ENCODE data around the gene GNAL. TPM values are rescaled to one million over a fixed set of nuclear protein-coding genes. Genes with fewer than 3 reads are reported as not detected.
"Not testable (repeated sequence)": the region's sequence is repeated elsewhere in the genome, so short reads cannot be mapped to it uniquely, and the experiment has no call there.

The GNAL gene
- total RNA-seq, 2 donors from 2014 or later = 0.30 to 0.32 TPM

DNA sequence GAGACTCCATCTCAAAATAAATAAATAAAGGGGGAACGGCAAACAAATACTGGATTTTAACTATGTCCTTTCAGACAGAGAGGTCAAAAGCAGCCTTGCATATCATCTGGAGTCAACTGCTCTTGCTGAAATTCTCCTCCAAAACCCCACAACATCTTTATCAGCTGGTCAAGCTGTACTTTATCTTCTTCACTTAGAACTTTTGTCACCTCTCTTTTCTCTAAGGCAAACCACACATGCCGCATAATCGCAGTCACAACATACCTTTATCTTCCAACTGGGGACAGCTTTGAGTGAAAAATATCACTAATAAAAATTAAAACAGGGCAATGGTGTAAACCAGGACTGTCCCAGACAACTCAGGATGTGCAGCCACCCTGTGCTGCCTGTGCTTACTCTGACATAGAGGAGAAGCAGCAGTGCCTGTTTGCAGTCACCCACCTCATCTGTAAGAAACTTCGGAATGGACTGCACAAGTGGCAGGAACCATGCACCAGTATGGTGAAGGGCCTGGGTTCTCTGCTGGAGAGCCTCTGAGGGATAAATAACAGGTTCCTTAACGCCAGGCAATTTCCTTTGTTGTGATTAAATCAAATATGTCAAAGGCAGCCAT lies 212.9 kb downstream of the GNAL start:
- Mint-ChIP-seq H3K4me1 (peaks cover 4% of the 10 kb centered on the region), H3K27me3 (no peaks in the 10 kb centered on the region), H3K4me3 (no peak overlapping the region), H3K9me3 (no peaks in the 10 kb centered on the region), H3K36me3 (ENCODE audit: low read depth) (peaks cover 74% of the 10 kb centered on the region), H3K27ac (peak overlapping the region; percentile 24)
- ATAC-seq (replicated peaks) = no peak

GRCh38 chr18:11902522-11903292 lies 213.6 kb downstream of the GNAL start:
- no peak for ATAC-seq (replicated peaks)
- Mint-ChIP-seq H3K4me1 (peaks cover 4% of the 10 kb centered on the region), H3K9me3 (no peaks in the 10 kb centered on the region)

GRCh38 chr18:11905613-11906012 lies 216.5 kb downstream of the GNAL start:
- ATAC-seq (replicated peaks) = no peak
- Mint-ChIP-seq H3K27ac (no peak overlapping the region), H3K36me3 (ENCODE audit: low read depth) (peaks cover 40% of the 10 kb centered on the region), H3K4me3 (no peak overlapping the region), H3K9me3 (no peaks in the 10 kb centered on the region), H3K27me3 (no peaks in the 10 kb centered on the region), H3K4me1 (peaks cover 8% of the 10 kb centered on the region)

More at GRCh38 chr18:11902522-11903292, 213.6 kb downstream of the GNAL start:
- peak overlapping the region; percentile 24 for H3K27ac Mint-ChIP-seq
- H3K4me3 Mint-ChIP-seq = no peak overlapping the region
- no peaks in the 10 kb centered on the region for H3K27me3 Mint-ChIP-seq
- peaks cover 66% of the 10 kb centered on the region for H3K36me3 Mint-ChIP-seq (ENCODE audit: low read depth)

DNA sequence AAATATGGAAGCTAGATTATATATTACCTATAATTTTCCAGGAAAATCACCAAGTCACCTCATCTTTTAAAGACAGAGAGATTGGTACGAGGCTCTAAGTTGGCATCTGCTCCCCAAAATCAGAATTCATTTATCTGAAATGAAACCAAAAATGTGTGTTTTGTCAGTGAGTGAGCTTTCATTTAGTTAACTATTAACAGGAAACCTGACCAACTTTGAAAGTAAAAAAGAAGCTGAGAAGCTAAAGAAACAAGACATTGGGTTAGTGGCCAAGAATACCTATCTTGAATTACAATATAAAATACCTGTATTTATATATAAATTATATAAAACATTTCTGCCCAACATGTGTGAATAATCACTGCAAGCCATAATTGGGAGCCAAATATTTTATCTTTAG lies 217.1 kb downstream of the GNAL start:
- Mint-ChIP-seq H3K4me3 (no peak overlapping the region), H3K27ac (no peak overlapping the region)

DNA sequence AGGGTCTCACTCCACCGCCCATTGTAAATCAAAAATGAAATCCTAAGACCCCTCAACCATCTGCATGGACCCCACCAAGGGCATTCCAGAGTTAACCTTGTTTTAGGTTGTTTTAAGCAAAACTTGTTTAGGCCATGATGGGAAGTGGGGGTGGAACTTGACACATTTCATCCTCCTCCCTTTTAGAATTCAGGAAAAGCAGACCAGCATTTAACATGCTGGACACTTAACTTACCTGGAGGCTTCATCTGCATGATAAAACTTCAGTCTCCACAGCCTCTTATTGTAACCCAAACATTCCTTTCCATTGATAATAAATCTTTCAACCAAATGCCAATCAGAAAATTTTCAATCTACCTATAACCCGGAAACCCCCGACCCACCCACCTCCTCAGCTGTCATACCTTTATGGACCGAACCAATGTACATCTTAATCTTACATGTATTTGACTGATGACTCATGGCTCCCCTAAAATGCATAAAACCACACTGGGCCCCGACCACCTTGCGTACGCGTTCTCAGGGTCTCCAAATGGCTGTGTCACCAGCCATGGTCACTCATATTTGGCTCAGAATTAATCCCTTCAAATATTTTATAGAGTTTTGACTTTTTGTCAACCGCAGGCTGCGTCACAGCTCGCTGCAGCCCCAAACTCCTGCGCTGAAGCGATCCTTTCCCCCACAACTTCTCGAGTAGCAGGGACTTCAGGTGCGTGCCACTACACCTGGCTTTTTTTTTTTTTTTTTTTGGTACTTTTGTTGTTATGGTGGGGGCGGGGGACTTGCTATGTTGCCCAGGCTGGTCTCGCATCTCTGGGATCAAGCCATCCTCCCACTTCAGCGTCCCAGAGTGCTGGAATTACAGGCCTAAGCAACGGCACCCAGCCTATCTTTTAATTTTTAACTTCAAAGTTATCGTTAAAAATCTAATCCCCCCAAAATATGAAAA lies 218.1 kb downstream of the GNAL start:
- Mint-ChIP-seq H3K4me1 (peaks cover 8% of the 10 kb centered on the region), H3K9me3 (no peaks in the 10 kb centered on the region), H3K27ac (peak overlapping the region; percentile 90), H3K36me3 (ENCODE audit: low read depth) (peaks cover 31% of the 10 kb centered on the region), H3K4me3 (peak overlapping the region; percentile 92), H3K27me3 (no peaks in the 10 kb centered on the region)
- ATAC-seq (replicated peaks) = no peak

More for the DNA sequence above, 217.1 kb downstream of the GNAL start:
- Mint-ChIP-seq H3K9me3 (no peaks in the 10 kb centered on the region), H3K27me3 (no peaks in the 10 kb centered on the region), H3K4me1 (peaks cover 8% of the 10 kb centered on the region), H3K36me3 (ENCODE audit: low read depth) (peaks cover 39% of the 10 kb centered on the region)
- ATAC-seq (replicated peaks) = no peak

- H3K4me3 Mint-ChIP-seq = peak within 1 kb of the TSS; percentile 92
- peaks cover 25% of the 10 kb centered on the region for H3K36me3 Mint-ChIP-seq (ENCODE audit: low read depth)
- H3K27me3 Mint-ChIP-seq = no peaks in the 10 kb centered on the region
Observed at GRCh38 chr18:11908182-11909060, 219.4 kb downstream of the GNAL start, which contains the start of gene MPPE1. MPPE1 (minus strand) TSS chr18:11908317; CDS start chr18:11897264, 11,053 bp downstream.

DNA sequence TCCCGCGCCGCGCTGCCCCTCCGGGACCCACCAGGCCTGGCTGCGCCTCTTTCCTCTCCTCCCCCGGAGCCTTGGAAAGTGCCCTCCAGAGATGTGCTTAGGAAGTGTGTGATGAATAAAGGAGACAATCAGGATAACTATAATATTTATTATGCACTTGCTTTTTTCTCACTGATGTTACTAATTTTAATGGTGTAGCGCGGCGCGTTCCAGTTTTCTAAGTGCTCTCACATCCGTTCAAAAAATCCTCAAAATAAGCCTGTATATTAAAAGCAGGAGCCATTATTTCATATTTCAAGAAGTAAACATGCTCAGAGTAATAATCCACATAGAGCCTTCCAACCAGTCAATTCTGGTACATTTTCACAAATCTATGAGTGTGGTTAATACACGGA lies 220.0 kb downstream of the GNAL start:
- Mint-ChIP-seq H3K27ac (peak overlapping the region; percentile 79), H3K9me3 (no peaks in the 10 kb centered on the region), H3K27me3 (no peaks in the 10 kb centered on the region), H3K36me3 (ENCODE audit: low read depth) (peaks cover 19% of the 10 kb centered on the region), H3K4me3 (peak overlapping the region; percentile 92), H3K4me1 (peaks cover 5% of the 10 kb centered on the region)
- ATAC-seq (replicated peaks) = no peak

More at GRCh38 chr18:11908182-11909060, 219.4 kb downstream of the GNAL start, which contains the start of gene MPPE1:
- peaks cover 8% of the 10 kb centered on the region for H3K4me1 Mint-ChIP-seq
- no peaks in the 10 kb centered on the region for H3K9me3 Mint-ChIP-seq
- H3K27ac Mint-ChIP-seq = peak within 1 kb of the TSS; percentile 90
- ATAC-seq (replicated peaks) = peak; percentile 95

DNA sequence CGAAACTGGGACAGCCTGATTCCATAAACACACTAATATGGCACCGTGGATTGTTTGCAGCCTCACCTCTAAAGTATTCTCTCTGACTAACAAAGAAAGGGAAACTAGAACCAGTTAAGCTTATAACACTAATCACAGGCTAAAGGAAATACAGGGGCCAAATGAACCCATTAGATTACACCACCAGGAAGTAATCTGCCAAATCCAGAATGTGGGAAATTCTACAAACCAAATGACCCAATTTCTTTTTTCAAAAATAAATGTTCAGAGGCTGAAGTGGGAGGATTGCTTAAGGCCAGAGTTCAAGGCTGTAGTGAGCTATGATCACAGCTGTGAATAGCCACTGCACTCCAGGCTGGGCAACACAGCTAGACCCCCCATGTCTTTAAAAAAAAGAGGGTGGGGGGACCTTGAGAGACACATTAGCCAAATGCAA lies 220.5 kb downstream of the GNAL start:
- Mint-ChIP-seq H3K4me1 (peaks cover 5% of the 10 kb centered on the region), H3K27me3 (no peaks in the 10 kb centered on the region), H3K36me3 (ENCODE audit: low read depth) (peaks cover 16% of the 10 kb centered on the region), H3K4me3 (peak overlapping the region; percentile 92), H3K27ac (peak overlapping the region; percentile 79), H3K9me3 (no peaks in the 10 kb centered on the region)
- peak; percentile 23 for ATAC-seq (replicated peaks)

GRCh38 chr18:11916880-11917279 lies 227.8 kb downstream of the GNAL start:
- H3K27ac Mint-ChIP-seq; H3K36me3 Mint-ChIP-seq (ENCODE audit: low read depth): not testable (repeated sequence)

DNA sequence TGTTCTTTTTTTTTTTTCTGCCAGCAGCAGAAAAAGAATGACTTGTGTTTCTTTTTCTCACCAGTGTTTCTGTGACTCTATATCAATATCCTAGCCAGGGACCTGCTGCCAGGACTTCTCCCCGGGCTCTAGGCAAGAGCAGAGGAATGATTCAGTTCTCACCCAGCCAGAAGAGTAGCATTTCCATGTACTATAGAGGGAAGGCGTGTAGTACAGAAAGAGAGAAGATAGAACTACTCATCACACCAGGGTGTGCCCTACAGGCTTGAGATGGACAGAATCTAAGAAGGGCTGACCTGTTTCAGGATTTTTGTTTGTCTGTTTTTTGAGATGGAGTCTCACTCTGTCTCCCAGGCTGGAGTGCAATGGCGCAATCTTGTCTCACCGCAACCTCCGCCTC lies 230.5 kb downstream of the GNAL start:
- not testable (repeated sequence) for H3K4me1 Mint-ChIP-seq; H3K27ac Mint-ChIP-seq; H3K36me3 Mint-ChIP-seq (ENCODE audit: low read depth); H3K4me3 Mint-ChIP-seq; H3K27me3 Mint-ChIP-seq; H3K9me3 Mint-ChIP-seq; ATAC-seq (replicated peaks)

More at GRCh38 chr18:11916880-11917279, 227.8 kb downstream of the GNAL start:
- not testable (repeated sequence) for H3K4me1 Mint-ChIP-seq; H3K27me3 Mint-ChIP-seq; H3K4me3 Mint-ChIP-seq; H3K9me3 Mint-ChIP-seq; ATAC-seq (replicated peaks)

DNA sequence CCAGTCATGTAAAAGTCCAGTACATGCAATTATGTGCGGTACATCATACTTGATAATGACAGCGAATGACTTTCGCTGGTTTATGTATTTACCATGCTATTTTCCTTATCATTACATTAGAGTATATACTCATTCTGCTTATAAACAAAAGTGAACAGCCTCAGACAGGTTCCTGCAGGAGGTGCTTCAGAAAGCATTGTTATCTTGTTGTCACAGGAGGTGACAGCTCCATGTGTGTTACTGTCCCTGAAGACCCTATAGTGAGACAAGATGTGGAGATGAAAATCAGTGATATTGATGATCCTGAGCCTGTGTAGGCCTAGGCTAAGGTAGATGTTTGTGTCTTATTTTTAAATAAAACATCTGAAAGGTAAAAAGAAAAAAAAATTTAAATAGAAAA lies 234.4 kb downstream of the GNAL start:
- Mint-ChIP-seq H3K36me3 (ENCODE audit: low read depth) (no peaks in the 10 kb centered on the region), H3K4me1 (no peaks in the 10 kb centered on the region), H3K27ac (no peak overlapping the region), H3K27me3 (no peaks in the 10 kb centered on the region), H3K9me3 (no peaks in the 10 kb centered on the region), H3K4me3 (no peak overlapping the region)
- ATAC-seq (replicated peaks) = no peak

- Mint-ChIP-seq H3K27ac (no peak overlapping the region), H3K4me1 (no peaks in the 10 kb centered on the region), H3K9me3 (no peaks in the 10 kb centered on the region), H3K4me3 (no peak overlapping the region), H3K27me3 (no peaks in the 10 kb centered on the region), H3K36me3 (ENCODE audit: low read depth) (no peaks in the 10 kb centered on the region)
- no peak for ATAC-seq (replicated peaks)
Observed at GRCh38 chr18:11925800-11926481, 236.9 kb downstream of the GNAL start.

- no peaks in the 10 kb centered on the region for H3K27me3 Mint-ChIP-seq
- no peak overlapping the region for H3K4me3 Mint-ChIP-seq
- H3K4me1 Mint-ChIP-seq = no peaks in the 10 kb centered on the region
- no peak overlapping the region for H3K27ac Mint-ChIP-seq
- no peak for ATAC-seq (replicated peaks)
- H3K36me3 Mint-ChIP-seq (ENCODE audit: low read depth) = no peaks in the 10 kb centered on the region
- H3K9me3 Mint-ChIP-seq = no peaks in the 10 kb centered on the region
Observed at GRCh38 chr18:11927497-11927896, 238.4 kb downstream of the GNAL start.

Measured in activated T-helper 17 cell treated with anti-CD3 and anti-CD28 coated beads, Interleukin-2, amount 50 U/mL, for 72 hours (primary cell).